ENCODE results near the gene TNFAIP2. TPM values are rescaled to one million over a fixed set of nuclear protein-coding genes. Genes with fewer than 3 reads are reported as not detected.

Gene TNFAIP2
- total and polyA plus RNA-seq, 4 donors = 65.6 to 519 (median 226) TPM

GRCh38 chr14:103110681-103111231 is 12.5 kb upstream of the TNFAIP2 start:
- DNase-seq (peak in 2 of 3 donors; percentile 34 to 49), ATAC-seq (ENCODE audit: insufficient read depth, low FRiP score) (no peak)
- no peaks in the 10 kb centered on the region for H3K27me3 ChIP-seq (ENCODE audit: control insufficient read depth in 3 of 3, insufficient read depth in 3 of 3, low read length in 2 of 3)
- no peak overlapping the region for H3K4me3 ChIP-seq
- peaks cover 0 to 23% (median 0%) of the 10 kb centered on the region in 5 donors for H3K4me1 ChIP-seq (ENCODE audit: control insufficient read depth in 5 of 5, insufficient read depth in 5 of 5, low read length in 5 of 5)
- no peak for TF ChIP-seq CTCF (IDR thresholded peaks at IDR 0.05; ENCODE audit: control extremely low read depth, extremely low read depth)
- WGBS, 2 donors = 56 to 82% methylated on average over 14 of the region's 14 CpGs
- no peaks in the 10 kb centered on the region for H3K36me3 ChIP-seq (ENCODE audit: control insufficient read depth in 4 of 4, insufficient read depth in 4 of 4, low read length in 4 of 4)
- peak overlapping the region in 1 of 2 donors; percentile 79 for H3K27ac ChIP-seq (ENCODE audit: low read depth in 1 of 2, low read length in 1 of 2)
- H3K9ac ChIP-seq (ENCODE audit: insufficient read depth in 1 of 2, low read length in 2 of 2) = no peak overlapping the region
- H3K9me3 ChIP-seq (ENCODE audit: control insufficient read depth in 4 of 4, insufficient read depth in 3 of 4, low read length in 3 of 4) = no peaks in the 10 kb centered on the region

GRCh38 chr14:103111232-103111868 is 11.9 kb upstream of the TNFAIP2 start:
- no peak for ATAC-seq (ENCODE audit: insufficient read depth, low FRiP score)
- H3K9me3 ChIP-seq (ENCODE audit: control insufficient read depth in 4 of 4, insufficient read depth in 3 of 4, low read length in 3 of 4) = no peaks in the 10 kb centered on the region
- H3K4me3 ChIP-seq = no peak overlapping the region
- no peaks in the 10 kb centered on the region for H3K27me3 ChIP-seq (ENCODE audit: control insufficient read depth in 3 of 3, insufficient read depth in 3 of 3, low read length in 2 of 3)
- no peak for DNase-seq
- 62 to 73% methylated on average over 6 of the region's 6 CpGs for WGBS, 2 donors
- no peak overlapping the region for H3K9ac ChIP-seq (ENCODE audit: insufficient read depth in 1 of 2, low read length in 2 of 2)
- H3K36me3 ChIP-seq (ENCODE audit: control insufficient read depth in 4 of 4, insufficient read depth in 4 of 4, low read length in 4 of 4) = no peaks in the 10 kb centered on the region
- no peak overlapping the region for H3K27ac ChIP-seq (ENCODE audit: low read depth in 1 of 2, low read length in 1 of 2)
- H3K4me1 ChIP-seq (ENCODE audit: control insufficient read depth in 5 of 5, insufficient read depth in 5 of 5, low read length in 5 of 5) = peaks cover 0 to 23% (median 0%) of the 10 kb centered on the region in 5 donors
- TF ChIP-seq CTCF (IDR thresholded peaks at IDR 0.05; ENCODE audit: control extremely low read depth, extremely low read depth) = no peak

- H3K9me3 ChIP-seq (ENCODE audit: control insufficient read depth in 4 of 4, insufficient read depth in 3 of 4, low read length in 3 of 4) = no peaks in the 10 kb centered on the region
- H3K4me3 ChIP-seq = no peak overlapping the region
- no peaks in the 10 kb centered on the region for H3K27me3 ChIP-seq (ENCODE audit: control insufficient read depth in 3 of 3, insufficient read depth in 3 of 3, low read length in 2 of 3)
- H3K27ac ChIP-seq (ENCODE audit: low read depth in 1 of 2, low read length in 1 of 2) = no peak overlapping the region
- no peak for DNase-seq
- H3K36me3 ChIP-seq (ENCODE audit: control insufficient read depth in 4 of 4, insufficient read depth in 4 of 4, low read length in 4 of 4) = no peaks in the 10 kb centered on the region
- TF ChIP-seq CTCF (IDR thresholded peaks at IDR 0.05; ENCODE audit: control extremely low read depth, extremely low read depth) = no peak
- 46 to 59% methylated on average over 11 of the region's 11 CpGs for WGBS, 2 donors
- no peak overlapping the region for H3K9ac ChIP-seq (ENCODE audit: insufficient read depth in 1 of 2, low read length in 2 of 2)
- no peak for ATAC-seq (ENCODE audit: insufficient read depth, low FRiP score)
- H3K4me1 ChIP-seq (ENCODE audit: control insufficient read depth in 5 of 5, insufficient read depth in 5 of 5, low read length in 5 of 5) = peaks cover 0 to 23% (median 0%) of the 10 kb centered on the region in 5 donors
Measured at GRCh38 chr14:103112400-103113243, 10.6 kb upstream of the TNFAIP2 start.
